Hippocampal formation (tissue), 2 donors: Measurements from ENCODE around the gene DLG1.
"Not testable (repeated sequence)": the region's sequence is repeated elsewhere in the genome, so short reads cannot be mapped to it uniquely, and the experiment has no call there.

ENCODE experiments used
- DNase-seq, 2 donors: peaks; one replicate each; lab custom pipeline; 2025; lab: John Stamatoyannopoulos, UW

DLG1 gene

GRCh38 chr3:197093871-197094270 lies 204.5 kb downstream of the DLG1 start:
- no peak for DNase-seq

- peak in 1 of 2 donors; percentile 25 for DNase-seq
Observed at GRCh38 chr3:197088370-197088769, 210.0 kb downstream of the DLG1 start.

GRCh38 chr3:197085137-197085536 lies 213.3 kb downstream of the DLG1 start:
- DNase-seq = no peak

- DNase-seq = no peak
Observed at GRCh38 chr3:197083486-197083885, 214.9 kb downstream of the DLG1 start.

GRCh38 chr3:197082871-197083270 lies 215.5 kb downstream of the DLG1 start:
- DNase-seq = no peak

GRCh38 chr3:197080344-197080743 lies 218.1 kb downstream of the DLG1 start:
- DNase-seq = no peak

- DNase-seq = no peak
Observed at GRCh38 chr3:197076415-197076814, 222.0 kb downstream of the DLG1 start.

- DNase-seq = no peak
Observed at GRCh38 chr3:197068077-197068476, 230.3 kb downstream of the DLG1 start.

- DNase-seq = no peak
Observed at GRCh38 chr3:197064771-197065170, 233.6 kb downstream of the DLG1 start.

- no peak for DNase-seq
Observed at GRCh38 chr3:197062446-197062845, 236.0 kb downstream of the DLG1 start.

GRCh38 chr3:197051637-197052036 lies 246.8 kb downstream of the DLG1 start:
- not testable (repeated sequence) for DNase-seq

GRCh38 chr3:197050511-197050910 lies 247.9 kb downstream of the DLG1 start:
- DNase-seq = no peak

- DNase-seq = no peak
Observed at GRCh38 chr3:197042539-197042938, 255.9 kb downstream of the DLG1 start.

GRCh38 chr3:197041875-197042488 lies 256.4 kb downstream of the DLG1 start:
- DNase-seq = no peak

GRCh38 chr3:197040658-197041057 lies 257.8 kb downstream of the DLG1 start:
- DNase-seq = no peak

GRCh38 chr3:197038679-197039462 lies 259.5 kb downstream of the DLG1 start:
- no peak for DNase-seq

- DNase-seq = no peak
Observed at GRCh38 chr3:197035577-197035976, 262.8 kb downstream of the DLG1 start.

- DNase-seq = not testable (repeated sequence)
Observed at GRCh38 chr3:197034778-197035177, 263.6 kb downstream of the DLG1 start.

- not testable (repeated sequence) for DNase-seq
Observed at GRCh38 chr3:197033764-197034163, 264.6 kb downstream of the DLG1 start.

- DNase-seq = no peak
Observed at GRCh38 chr3:197031315-197032285, 266.8 kb downstream of the DLG1 start.

GRCh38 chr3:197030379-197031314 lies 267.8 kb downstream of the DLG1 start:
- DNase-seq = no peak
